HepG2 (cell line): ENCODE results near the gene GAPDH. TPM values are rescaled to one million over a fixed set of nuclear protein-coding genes. Genes with fewer than 3 reads are reported as not detected.

ENCODE experiments used
- AGO2 ChIP-seq: fragments of 200-400 bp; formaldehyde crosslinking; optimal IDR thresholded peaks from 2 replicates; pipeline ENCODE3; 2017; ENCODE audit warnings: mild to moderate bottlenecking, low read depth, low read length, moderate library complexity
- CERS6 ChIP-seq: sonication (generic); formaldehyde crosslinking; IDR thresholded peaks from 2 replicates; pipeline ENCODE4 v1.5.0; 2020; ENCODE audit warnings: missing genetic modification reagents
- FOSL2 ChIP-seq: sonication (generic); formaldehyde crosslinking; IDR thresholded peaks from 2 replicates; pipeline ENCODE4 v1.4.0; 2020; ENCODE audit warnings: missing genetic modification reagents
- GLI4 ChIP-seq: sonication (generic); formaldehyde crosslinking; IDR thresholded peaks from 2 replicates; pipeline ENCODE4 v1.5.1; 2020; ENCODE audit warnings: missing genetic modification reagents, mild to moderate bottlenecking, moderate library complexity, borderline replicate concordance
- HDAC2 ChIP-seq: sonication (generic); formaldehyde crosslinking; IDR thresholded peaks from 2 replicates; pipeline ENCODE4 v1.4.0; 2020; ENCODE audit warnings: missing genetic modification reagents
- HOXA5 ChIP-seq: sonication (generic); formaldehyde crosslinking; IDR thresholded peaks from 2 replicates; pipeline ENCODE4 v1.4.0; 2020; ENCODE audit warnings: missing genetic modification reagents
- KDM5A ChIP-seq: fragments of 200-600 bp; sonication (generic); IDR thresholded peaks from 2 replicates; pipeline ENCODE4 v1.7.0; 2018; ENCODE audit warnings: antibody characterized with exemption, mild to moderate bottlenecking, low read length, borderline replicate concordance
- PAXIP1 ChIP-seq: sonication (generic); formaldehyde crosslinking; conservative IDR thresholded peaks from 2 replicates; pipeline ENCODE4 v1.4.0; 2020; ENCODE audit warnings: mild to moderate bottlenecking, missing genetic modification reagents, moderate library complexity
- POLR2G ChIP-seq: fragments of 200-400 bp; formaldehyde crosslinking; IDR thresholded peaks from 2 replicates; pipeline ENCODE4 v1.6.1; 2018; ENCODE audit warnings: mild to moderate bottlenecking, low read depth, low read length, moderate library complexity
- SRSF4 ChIP-seq: fragments of 200-400 bp; formaldehyde crosslinking; IDR thresholded peaks from one replicate; pipeline ENCODE4 v1.6.1; 2018; ENCODE audit warnings: mild to moderate bottlenecking, low read depth, low read length, moderate library complexity; ENCODE audit not compliant: poor library complexity, severe bottlenecking
- XRCC5 ChIP-seq: fragments of 200-400 bp; formaldehyde crosslinking; optimal IDR thresholded peaks from 2 replicates; pipeline ENCODE3; 2017; ENCODE audit warnings: mild to moderate bottlenecking, low read length
- ZBTB2 ChIP-seq: sonication (generic); formaldehyde crosslinking; IDR thresholded peaks from 2 replicates; pipeline ENCODE4 v1.8.0; 2022; ENCODE audit warnings: low read depth, missing genetic modification reagents
- ZBTB20 ChIP-seq: sonication (generic); formaldehyde crosslinking; IDR thresholded peaks from 2 replicates; pipeline ENCODE4 v1.8.1; 2023; ENCODE audit warnings: missing genetic modification reagents, low read depth, mild to moderate bottlenecking, borderline replicate concordance
- ZKSCAN8 ChIP-seq: IDR thresholded peaks from 2 replicates; pipeline ENCODE4 v1.6.1; 2016; ENCODE audit warnings: borderline replicate concordance, missing genetic modification reagents, missing compliant biosample characterization
- ZNF230 ChIP-seq: sonication (generic); formaldehyde crosslinking; IDR thresholded peaks from 2 replicates; pipeline ENCODE4 v1.4.0; 2020; ENCODE audit warnings: mild to moderate bottlenecking, missing genetic modification reagents
- ZNF564 ChIP-seq: sonication (generic); formaldehyde crosslinking; IDR thresholded peaks from 2 replicates; pipeline ENCODE4 v1.8.1; 2023; ENCODE audit warnings: mild to moderate bottlenecking, missing genetic modification reagents
- ZNF781 ChIP-seq: sonication (generic); formaldehyde crosslinking; IDR thresholded peaks from 2 replicates; pipeline ENCODE4 v1.5.1; 2020; ENCODE audit warnings: borderline replicate concordance, mild to moderate bottlenecking, missing genetic modification reagents; ENCODE audit errors: not compliant biosample characterization
- ZSCAN12 ChIP-seq: sonication (generic); formaldehyde crosslinking; IDR thresholded peaks from 2 replicates; pipeline ENCODE4 v1.9.0; 2021; ENCODE audit warnings: mild to moderate bottlenecking, missing genetic modification reagents
- ZXDC ChIP-seq: sonication (generic); formaldehyde crosslinking; IDR thresholded peaks from 2 replicates; pipeline ENCODE4 v1.5.0; 2020; ENCODE audit warnings: mild to moderate bottlenecking, missing genetic modification reagents
- polyA plus RNA-seq, 8 experiments: library from polyadenylated mRNA; depleted of rRNA in 3 of 8; stranded (reverse) in 7 of 8; unstranded in 1 of 8; fragments of >200 nt; fragmentation: Illumina TruSeq in 4 of 8; extraction: Trizol in 4 of 8; gene quantifications; 2 replicates each; pipeline versions ENCODE4 v1.2.1 to v1.2.3, GENCODE V29; 2011 to 2016; ENCODE audit warnings: low read depth in 4 of 8, missing spikeins in 1 of 8, mixed read lengths in 1 of 8; ENCODE audit not compliant: insufficient read depth in 1 of 8
- total RNA-seq, 5 experiments: library from RNA; depleted of rRNA; stranded (reverse); fragments of >200 nt; fragmentation: Illumina TruSeq; extraction: Trizol; gene quantifications; 2 replicates each; pipeline ENCODE4 v1.2.3, GENCODE V29; 2016; ENCODE audit warnings: low read depth in 1 of 5

Gene GAPDH
- total and polyA plus RNA-seq, 2 of the 13 experiments (the other 11 are each of a cell fraction or from before 2014, with no cell fraction given) = 3,038 to 12,722 TPM

GRCh38 chr12:6534945-6535696, 804 bp downstream of the GAPDH start (continued):
- TF ChIP-seq SRSF4 = peak; percentile 12
- TF ChIP-seq GLI4 (CRISPR knock-in tag) = 0 out of 2 replicates have a peak, but pooled peaks have one; percentile 24
- TF ChIP-seq KDM5A = peak; percentile 57
- peak; percentile 31 for TF ChIP-seq XRCC5
- TF ChIP-seq ZBTB20 (CRISPR knock-in tag) = peak; percentile 23; the same call in 1 of the 2 replicates
- peak; percentile 45; the same call in 1 of the 2 replicates for TF ChIP-seq ZBTB2
- peak; percentile 31; the same call in 1 of the 2 replicates for TF ChIP-seq HOXA5
- no peak for TF ChIP-seq CERS6 (CRISPR knock-in tag)
- TF ChIP-seq POLR2G = peak; percentile 74
- TF ChIP-seq PAXIP1 (CRISPR knock-in tag) = no peak
- TF ChIP-seq FOSL2 (CRISPR knock-in tag) = peak; percentile 19; the same call in 1 of the 2 replicates
- peak; percentile 99 for TF ChIP-seq AGO2
- no peak for TF ChIP-seq ZKSCAN8 (CRISPR knock-in tag)
- peak; percentile 10; the same call in 1 of the 2 replicates for TF ChIP-seq HDAC2 (CRISPR knock-in tag)
- TF ChIP-seq ZSCAN12 (CRISPR knock-in tag) = 0 out of 2 replicates have a peak, but pooled peaks have one; percentile 56
- TF ChIP-seq ZXDC (CRISPR knock-in tag) = peak; percentile 26; the same call in 1 of the 2 replicates
- peak; percentile 39 for TF ChIP-seq ZNF781 (CRISPR knock-in tag)
- TF ChIP-seq ZNF564 (CRISPR knock-in tag) = 0 out of 2 replicates have a peak, but pooled peaks have one; percentile 48
- 0 out of 2 replicates have a peak, but pooled peaks have one; percentile 82 for TF ChIP-seq ZNF230 (CRISPR knock-in tag)
